Forelimb muscle (tissue), 1 donor: ENCODE data around the gene TMEM121B. TPM values are rescaled to one million over a fixed set of nuclear protein-coding genes. Genes with fewer than 3 reads are reported as not detected.

Source experiments
- DNase-seq: peaks from one replicate; pipeline ENCODE4 v3.0.0-alpha.2; 2013; ENCODE audit warnings: low read depth
- polyA plus RNA-seq: library from polyadenylated mRNA; unstranded; fragments of 120-200 nt; gene quantifications from one replicate; pipeline ENCODE4 v1.2.1, GENCODE V29; 2013; ENCODE audit not compliant: insufficient read length

TMEM121B gene
- polyA plus RNA-seq, 1 donor, result 5.9 TPM

DNA sequence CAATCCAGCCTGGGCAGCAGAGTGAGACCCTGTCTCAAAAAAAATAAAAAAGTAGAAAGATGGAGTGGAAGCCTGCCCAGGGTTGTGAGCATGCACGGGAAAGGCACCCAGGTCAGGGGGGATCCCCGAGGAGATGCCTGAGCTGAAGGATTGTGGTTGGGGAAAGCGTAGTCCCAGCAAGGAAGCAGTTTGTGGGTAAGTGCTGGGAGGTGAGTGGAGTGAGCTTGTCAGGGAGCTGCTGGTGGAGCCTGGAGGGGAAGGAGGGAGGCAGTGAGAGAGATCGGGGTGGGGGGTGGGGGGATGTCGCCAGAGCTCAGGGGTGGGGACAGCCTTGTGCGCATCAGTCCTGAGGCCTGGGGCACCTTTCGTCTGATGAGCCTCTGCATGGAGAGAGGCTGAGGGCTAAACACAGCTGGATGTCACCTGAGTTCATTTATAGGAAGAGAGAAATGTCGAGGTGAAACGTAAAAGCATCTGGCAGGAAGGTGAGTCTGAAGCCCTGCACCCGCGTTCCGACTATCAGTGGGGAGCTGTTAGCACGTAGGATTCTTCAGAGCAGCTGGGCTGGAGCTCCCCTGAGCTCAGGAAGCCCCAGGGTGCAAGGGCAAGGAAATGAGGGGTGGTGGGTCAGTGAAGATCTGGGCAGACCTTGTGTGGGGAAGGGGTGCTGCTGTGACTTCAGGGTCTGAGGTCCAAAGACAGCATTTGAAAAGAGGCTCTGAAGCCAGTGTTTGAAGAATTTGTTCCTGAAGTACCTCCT is 10.2 kb downstream of the TMEM121B start:
- no peak for DNase-seq

DNA sequence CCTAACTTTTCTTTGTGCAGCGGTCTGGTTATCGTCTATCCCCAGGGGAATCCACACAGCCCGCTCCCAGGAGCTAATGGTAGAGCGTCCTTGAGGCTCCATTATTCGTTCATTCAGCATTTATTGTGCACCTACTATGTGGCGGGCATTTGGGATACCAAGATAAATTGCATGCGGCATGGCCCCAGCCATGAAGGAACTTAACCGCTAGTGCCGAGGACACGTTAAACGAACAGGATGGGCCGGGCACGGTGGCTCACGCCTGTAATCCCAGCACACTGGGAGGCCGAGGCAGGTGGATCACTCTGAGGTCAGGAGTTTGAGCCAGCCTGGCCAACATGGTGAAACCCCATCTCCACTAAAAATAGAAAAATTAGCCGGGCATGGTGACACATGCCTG is 11.2 kb downstream of the TMEM121B start:
- DNase-seq, result no peak

GRCh38 chr22:17109113-17109865 is 11.9 kb downstream of the TMEM121B start:
- DNase-seq, result no peak

DNA sequence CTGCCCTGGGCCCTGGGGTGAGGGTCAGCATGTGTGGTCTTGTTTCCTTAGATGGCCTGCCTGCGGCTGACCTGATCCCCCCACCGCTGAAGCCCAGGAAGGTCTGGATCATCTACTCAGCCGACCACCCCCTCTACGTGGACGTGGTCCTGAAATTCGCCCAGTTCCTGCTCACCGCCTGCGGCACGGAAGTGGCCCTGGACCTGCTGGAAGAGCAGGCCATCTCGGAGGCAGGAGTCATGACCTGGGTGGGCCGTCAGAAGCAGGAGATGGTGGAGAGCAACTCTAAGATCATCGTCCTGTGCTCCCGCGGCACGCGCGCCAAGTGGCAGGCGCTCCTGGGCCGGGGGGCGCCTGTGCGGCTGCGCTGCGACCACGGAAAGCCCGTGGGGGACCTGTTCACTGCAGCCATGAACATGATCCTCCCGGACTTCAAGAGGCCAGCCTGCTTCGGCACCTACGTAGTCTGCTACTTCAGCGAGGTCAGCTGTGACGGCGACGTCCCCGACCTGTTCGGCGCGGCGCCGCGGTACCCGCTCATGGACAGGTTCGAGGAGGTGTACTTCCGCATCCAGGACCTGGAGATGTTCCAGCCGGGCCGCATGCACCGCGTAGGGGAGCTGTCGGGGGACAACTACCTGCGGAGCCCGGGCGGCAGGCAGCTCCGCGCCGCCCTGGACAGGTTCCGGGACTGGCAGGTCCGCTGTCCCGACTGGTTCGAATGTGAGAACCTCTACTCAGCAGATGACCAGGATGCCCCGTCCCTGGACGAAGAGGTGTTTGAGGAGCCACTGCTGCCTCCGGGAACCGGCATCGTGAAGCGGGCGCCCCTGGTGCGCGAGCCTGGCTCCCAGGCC is 12.7 kb downstream of the TMEM121B start:
- DNase-seq, result no peak

- no peak for DNase-seq
Observed at GRCh38 chr22:17107547-17107810, 13.7 kb downstream of the TMEM121B start.

DNA sequence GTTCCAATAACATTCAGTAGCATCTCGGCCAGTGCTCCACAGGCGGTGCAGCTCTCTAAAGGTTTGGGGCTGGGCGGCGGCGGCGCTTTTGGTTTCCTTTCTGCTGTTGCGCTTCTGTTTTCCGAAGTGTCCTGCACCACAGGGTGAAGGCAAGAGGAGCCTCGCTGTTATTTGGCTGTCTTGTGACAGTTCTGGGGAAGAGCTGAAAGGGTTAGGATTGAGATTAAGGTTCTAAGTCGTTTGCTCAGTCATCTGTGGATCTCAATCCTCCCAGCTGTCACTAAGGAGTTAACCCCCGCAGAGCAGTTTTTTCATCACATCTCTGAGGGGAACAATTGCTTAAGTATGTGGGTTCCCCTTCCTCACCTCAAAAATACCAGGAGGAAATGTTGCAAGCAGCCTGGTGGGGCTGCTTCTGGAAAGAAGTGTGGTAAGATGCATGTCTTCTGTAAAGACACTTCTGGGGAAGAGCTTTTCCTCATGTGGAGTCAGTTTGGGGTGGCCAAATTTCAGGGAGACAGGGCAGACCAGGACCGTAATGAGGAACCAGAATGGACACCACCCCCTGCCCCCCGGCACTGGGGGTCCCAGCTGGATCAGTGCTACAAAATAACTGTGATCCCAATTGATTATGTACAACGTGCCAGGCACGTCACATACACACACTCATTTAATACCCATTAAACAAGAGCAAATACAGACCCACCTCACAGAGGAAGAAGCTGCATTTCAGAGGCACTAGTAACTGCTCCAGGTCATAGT is 14.2 kb downstream of the TMEM121B start:
- DNase-seq, result no peak

- DNase-seq, result no peak
Observed at GRCh38 chr22:17106161-17106784, 14.9 kb downstream of the TMEM121B start.

DNA sequence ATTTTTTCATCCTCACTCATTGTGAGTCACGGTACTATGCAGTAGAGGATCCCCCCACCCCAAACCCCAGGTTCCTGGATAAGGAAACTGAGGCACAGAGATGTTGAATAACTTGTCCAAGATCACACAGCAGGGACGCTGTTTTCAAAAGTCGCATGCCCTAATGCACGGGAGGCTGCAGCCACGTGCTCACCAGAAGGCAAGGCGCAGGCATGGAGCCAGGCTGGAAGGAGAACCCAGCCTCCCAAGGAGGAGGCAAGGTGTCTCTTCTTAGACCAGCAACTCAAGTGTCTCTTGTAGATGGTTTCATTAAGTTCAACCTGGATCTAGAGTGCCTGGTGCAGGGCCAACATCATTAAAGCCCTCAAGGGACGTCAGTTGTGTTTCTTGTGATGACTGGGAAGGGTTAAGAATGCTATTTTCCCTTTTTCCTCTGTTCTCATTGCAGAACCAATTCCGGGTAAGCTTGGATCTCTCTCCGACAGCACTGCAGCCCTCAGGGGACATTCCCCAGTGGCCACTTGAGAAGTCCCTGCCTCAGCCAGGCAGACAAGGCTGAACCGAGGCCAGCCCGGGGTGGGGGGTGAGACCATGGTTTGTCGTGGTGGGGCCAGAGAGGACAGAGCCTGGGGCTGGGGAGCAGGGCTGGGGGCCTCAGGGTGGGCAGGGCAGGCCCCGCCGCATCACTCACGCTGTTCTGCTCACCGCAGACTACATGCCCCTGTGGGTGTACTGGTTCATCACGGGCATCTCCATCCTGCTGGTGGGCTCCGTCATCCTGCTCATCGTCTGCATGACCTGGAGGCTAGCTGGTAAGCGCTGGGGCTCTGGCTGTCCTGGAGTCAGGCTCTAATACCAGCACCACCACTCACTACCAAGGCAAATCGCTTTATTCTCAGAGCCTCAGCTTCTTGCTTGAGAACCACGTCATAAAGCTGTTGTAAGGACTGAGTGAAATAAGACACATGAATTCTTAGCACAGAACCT is 15.7 kb downstream of the TMEM121B start:
- DNase-seq, result no peak

- DNase-seq, result no peak
Observed at GRCh38 chr22:17104336-17104935, 16.7 kb downstream of the TMEM121B start.

GRCh38 chr22:17103351-17103750 is 17.8 kb downstream of the TMEM121B start:
- no peak for DNase-seq

GRCh38 chr22:17102297-17102667 is 18.9 kb downstream of the TMEM121B start:
- no peak for DNase-seq

- no peak for DNase-seq
Observed at GRCh38 chr22:17101475-17102296, 19.5 kb downstream of the TMEM121B start.

DNA sequence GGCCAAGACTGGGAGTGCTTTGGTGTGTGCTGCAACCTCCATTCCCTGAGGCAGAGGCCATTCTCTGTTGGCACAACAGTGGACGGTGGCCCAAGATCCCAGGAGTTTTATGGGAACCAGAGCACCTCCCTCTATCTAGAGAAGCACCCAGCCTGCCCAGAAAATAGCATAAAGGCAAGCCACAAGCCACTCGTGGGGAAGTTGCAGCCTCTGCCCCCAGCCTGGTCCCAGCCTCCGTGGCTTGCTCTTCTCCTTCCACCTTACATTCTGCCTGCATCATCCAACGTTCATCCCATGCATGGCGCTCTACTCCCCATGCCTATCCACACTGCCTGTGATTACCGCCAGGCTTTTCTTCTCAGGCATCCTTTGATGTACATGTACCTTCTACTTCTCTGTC is 20.5 kb downstream of the TMEM121B start:
- no peak for DNase-seq

DNA sequence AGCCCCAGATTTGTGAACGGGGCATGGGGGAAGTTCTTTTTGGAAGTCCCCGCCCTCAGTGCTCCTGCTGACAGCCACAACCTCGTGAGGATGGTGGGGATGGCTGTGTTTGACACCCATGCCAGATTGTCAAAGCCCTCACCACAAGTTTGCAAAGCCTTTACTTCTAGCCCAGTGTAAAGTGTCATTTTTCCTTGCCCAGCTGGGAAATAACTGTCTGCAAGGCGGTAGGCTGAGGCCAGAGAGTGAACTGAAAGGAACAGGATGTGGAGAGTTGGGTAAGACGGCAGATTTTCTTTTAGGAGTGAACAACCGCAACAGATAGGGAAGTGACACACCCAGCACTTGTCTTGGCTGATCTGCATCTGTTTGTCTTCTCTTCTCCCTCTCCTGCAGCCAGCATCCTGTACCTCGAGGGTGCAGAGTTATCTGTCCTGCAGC is 22.8 kb downstream of the TMEM121B start:
- no peak for DNase-seq

DNA sequence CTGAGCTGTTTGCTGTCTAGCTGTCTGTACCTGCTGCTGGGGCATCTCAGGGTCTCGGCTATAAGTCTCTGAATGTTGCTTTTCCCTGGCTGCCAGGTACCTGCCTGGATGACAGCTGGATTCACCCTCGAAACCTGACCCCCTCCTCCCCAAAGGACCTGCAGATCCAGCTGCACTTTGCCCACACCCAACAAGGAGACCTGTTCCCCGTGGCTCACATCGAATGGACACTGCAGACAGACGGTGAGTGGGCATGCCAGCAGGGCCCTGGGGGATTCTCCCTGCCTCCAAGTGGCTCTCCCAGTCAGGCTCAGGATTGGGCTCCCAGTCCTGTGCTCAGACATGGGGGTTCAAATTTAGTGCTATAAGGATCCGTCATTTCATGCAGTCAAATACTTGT is 23.5 kb downstream of the TMEM121B start:
- DNase-seq, result no peak

DNA sequence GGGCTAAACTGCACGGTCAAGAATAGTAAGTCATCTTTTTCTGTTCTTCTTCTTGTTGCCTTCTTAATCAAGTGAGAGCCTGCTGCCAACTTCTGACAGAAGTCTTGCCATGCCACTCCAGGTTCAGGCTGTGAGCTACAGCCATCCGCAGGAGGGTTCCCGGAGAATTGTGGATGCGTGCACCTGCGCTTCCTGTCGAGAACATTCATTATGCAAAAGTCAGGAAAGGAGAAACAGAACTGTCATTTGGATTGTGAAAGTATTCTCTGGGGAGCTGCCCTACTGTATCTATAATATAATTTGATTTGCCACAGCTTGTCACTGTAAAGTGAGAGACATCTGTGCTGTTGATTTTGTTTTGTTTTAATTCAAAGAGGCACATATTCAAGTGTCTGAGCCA is 24.1 kb downstream of the TMEM121B start:
- no peak for DNase-seq

DNA sequence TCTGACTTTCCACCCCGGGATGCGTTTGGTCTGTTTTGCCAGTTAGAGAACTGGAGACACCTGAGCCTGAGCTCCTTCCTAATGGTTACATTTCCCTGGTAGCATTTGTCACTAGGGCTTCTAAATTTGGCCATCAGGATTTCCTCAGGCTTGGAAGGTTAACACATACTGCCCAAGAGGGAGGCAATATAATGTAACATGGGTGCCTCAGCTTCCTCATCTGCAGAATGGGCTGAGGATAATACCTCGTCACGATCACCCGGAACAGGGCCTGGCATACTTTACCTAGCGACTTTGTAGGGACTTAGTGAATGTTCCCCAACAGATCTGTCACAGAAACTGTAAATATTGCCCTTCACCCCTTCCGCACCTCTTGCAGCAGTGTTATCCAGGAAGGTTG is 25.1 kb downstream of the TMEM121B start:
- DNase-seq, result no peak

DNA sequence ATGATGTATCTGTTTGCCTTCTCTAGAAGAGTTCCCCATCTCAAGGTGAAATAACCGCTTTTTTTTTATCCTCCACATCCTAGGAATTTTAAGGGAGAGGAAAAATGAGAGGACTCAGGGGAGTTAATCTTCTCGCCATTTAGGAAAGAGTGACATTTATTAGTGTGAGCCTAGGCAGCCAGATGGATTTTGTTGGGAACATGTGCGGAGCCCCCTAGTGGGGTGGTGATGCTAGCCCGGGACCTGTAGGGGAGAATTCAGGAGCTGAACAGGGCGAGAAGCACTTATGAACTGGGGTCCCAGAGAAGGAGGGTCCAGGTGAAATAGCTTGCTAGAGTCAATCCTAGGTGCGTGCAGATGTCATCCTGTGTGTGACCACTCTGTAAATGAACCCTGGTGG is 25.6 kb downstream of the TMEM121B start:
- no peak for DNase-seq

DNA sequence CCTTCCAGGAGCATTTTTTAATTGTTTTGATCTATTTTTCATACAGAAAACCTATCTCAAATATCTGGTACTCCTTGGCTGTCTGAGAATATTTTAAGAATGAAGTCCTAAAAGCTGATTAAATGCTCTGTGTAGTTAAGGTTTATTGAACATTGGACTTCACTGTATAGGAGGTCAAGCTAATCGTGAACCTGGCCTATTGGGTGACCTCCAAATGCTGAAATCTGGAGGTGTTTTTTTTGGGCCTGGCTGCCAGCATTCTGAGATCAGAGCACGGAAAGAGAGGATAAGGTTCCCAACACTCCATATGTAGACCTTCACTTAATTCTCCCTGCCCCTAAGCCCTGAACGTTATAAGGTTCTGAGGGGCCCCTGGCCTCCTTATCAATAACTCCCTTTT is 28.1 kb downstream of the TMEM121B start:
- no peak for DNase-seq
